GM19324 (cell line): ENCODE results near the gene CPXM2.

Source experiments
- ATAC-seq: cut with Tn5 transposase; IDR thresholded peaks from one replicate; pipeline ENCODE4 v1.9.1; 2021; ENCODE audit warnings: mild to moderate bottlenecking, moderate library complexity; ENCODE audit not compliant: unreplicated experiment, low FRiP score

The CPXM2 gene

DNA sequence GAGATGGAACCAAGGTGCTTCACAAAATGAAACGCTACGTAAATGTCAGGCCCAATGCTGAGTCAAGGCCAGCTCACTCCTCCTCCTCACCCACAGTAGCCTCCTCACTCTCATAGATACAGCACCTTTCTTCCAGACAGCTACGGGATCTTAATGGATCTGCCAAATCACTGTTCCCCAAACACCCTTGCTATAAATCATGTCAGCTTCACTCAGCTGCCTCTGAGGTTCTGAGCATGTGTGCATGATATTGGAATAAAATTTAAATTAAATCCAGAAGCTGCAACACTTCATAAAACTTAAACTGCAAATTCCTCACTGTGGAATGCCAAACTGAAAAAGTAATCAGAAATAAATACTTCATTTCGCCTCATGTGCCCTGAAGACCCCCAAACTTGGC is 14.7 kb upstream of the CPXM2 start:
- ATAC-seq: no peak

DNA sequence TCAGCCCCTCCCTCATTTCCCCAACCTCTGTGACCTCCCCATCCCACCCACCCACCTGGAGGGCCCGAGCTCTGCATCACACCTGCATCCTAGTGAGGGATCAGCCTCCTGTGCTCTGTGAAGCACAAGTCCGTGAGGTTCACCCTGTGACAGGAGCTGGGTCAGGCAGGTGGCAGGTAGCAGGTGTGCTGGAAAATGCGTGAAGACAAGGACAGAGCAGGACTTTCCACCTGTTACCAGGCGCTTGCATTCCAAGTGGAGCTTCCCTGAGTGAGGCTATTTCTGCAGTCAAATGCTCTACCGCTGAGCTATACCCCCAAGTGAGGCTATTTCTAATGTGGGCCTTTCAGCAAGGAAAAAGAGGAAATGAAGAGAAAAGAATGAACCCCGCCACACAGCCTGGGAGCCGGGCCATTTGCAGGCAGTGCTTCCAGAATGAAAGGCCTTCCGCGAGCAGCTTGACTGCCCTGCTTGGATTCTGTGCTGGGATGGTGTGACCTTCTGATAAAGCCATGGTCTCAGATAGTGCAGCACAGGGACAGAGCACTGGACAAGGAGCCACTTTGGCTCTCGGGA is 13.3 kb upstream of the CPXM2 start:
- no peak for ATAC-seq

DNA sequence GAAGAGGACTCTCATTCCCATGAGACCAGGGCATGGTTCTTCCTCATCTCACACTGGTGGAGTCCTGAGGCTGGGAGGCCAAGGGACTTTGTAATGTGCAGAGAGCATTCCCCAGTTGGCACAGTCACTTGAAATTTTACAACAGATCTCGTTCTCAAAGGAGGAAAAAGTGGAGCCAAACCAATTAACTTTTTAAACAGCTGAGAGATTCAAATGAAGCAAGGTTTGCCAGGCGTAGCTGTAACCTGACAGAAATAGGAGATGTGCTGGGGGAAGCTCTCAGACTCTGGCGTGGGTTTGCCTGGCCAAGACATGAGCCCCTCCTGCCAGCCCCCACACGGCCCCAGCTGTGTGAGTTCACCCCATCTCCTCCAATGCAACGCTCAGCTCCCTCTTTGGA is 12.0 kb upstream of the CPXM2 start:
- ATAC-seq: no peak

DNA sequence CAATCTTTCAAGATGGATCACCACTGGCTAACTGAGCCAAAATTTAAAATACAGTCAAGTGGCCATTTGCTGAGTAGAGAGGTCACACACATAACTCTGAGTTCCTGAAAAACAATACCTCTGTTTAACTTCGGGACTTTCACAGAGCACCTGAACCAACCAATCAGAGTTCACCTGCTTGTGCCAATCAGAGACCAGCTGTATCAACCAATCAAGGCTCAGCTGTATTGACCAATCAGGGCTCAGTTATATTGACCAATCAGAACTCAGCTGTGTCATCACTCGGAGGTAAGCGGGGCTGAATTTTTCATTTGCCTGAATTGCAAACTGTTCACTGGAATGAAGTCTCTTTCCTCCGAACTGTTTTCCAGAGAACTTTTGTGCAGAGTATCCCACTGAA is 10.0 kb upstream of the CPXM2 start:
- no peak for ATAC-seq

DNA sequence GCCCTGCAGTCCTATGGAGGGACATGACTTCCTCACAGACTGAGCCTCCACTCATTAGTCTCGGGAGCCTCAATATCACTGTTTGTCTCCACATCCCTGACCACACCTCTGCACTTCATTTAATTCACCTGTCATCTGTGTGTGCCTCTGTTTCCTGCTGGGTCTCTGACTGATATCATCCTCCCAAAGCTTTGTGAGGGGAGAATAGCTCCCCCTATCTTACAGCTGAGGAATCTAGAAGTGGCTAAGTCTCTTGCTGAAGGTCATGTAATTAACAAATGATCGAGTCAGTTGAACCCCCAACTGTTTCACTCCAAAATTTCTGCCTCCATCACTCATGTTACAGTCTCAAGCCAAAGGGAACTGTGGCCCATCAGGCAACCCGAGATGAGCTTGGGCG is 5.5 kb upstream of the CPXM2 start:
- ATAC-seq: no peak

DNA sequence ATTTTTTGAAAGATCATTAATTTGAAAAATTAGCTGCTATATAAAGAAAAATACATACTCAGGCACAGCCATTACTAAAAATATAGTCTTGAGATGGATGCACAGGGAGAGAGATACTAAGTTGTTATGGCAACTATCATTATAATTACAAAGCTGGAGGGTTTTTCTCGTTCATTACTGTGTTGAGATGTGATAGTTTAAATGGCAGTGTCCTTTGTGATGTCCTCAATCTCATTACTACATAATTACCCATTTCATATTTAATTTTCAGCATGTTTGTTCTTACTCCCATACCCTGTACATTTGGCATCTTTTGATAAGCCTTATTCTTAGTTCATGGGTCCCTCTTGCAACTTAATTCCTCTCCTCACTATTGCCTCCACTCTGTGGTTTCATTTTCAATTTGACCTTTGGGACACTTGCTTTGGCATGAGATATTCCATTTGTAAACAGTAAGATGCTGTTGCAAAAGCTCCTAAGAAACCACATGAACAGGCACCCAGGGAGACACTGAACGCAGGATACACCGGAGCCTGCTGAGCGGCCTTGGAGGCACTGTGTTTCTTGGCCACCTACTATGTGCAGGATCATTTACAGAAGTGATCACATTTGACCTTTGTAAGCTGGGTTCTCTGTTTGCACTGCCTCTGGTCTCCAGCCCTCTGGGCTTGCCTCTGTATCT is 4.8 kb upstream of the CPXM2 start:
- no peak for ATAC-seq

DNA sequence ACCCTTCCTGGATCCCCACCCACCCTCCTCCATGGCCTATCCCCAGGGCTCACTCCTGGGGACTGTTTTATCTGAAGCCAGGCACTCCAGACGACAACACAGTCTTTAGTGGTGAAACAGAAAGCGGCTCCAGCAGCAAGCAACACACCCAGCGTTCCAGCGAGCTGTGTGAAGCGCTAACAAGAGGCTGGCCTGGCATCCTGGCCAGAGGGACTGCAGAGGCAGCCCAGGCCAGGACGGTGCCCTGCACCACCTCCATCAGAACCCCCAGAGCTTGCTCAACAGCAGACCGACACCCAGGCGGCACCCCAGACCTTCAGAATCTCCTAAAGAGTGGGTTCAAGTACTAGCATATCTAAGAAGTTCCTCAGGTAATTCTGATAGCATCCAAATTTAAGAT is 2.0 kb upstream of the CPXM2 start:
- ATAC-seq: no peak

DNA sequence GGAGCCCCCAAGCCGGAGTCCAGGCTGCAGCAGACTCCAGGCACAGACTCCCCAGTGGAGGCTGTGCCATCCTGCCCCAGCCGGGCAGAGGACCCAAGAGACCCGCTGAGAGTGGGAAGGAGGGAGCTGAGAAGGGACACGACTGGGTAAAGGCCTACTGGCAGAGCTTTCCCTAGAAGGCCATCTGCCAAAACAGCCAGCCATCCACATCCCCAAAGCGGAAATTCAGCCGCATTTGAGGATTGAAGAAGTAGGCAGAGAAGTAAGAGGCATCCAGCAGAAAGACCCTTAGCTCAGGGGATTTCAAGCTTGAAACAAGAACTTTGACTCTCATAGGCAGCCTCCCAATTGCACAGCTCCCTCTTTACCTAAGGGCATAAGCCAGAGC is 857 bp downstream of the CPXM2 start:
- ATAC-seq: no peak

DNA sequence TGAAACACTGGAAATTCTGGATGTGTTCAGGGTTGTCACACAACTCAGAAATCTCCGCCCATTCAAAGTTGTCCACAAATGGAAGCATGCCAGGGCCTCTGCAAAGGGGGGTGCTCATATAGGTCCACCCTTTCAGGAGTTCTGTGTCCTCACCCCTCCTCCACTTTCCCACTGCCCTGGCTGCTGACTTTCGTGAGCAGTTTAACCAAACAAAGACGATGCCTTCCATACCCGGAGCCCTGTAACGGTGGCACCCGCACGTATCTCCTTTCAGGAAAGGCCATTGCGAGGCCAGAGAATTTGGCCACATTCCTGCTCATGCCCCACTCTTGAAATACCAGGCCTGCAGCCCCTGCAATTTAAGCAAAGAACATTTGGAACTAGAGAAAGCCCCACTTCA is 1.4 kb downstream of the CPXM2 start:
- no peak for ATAC-seq

DNA sequence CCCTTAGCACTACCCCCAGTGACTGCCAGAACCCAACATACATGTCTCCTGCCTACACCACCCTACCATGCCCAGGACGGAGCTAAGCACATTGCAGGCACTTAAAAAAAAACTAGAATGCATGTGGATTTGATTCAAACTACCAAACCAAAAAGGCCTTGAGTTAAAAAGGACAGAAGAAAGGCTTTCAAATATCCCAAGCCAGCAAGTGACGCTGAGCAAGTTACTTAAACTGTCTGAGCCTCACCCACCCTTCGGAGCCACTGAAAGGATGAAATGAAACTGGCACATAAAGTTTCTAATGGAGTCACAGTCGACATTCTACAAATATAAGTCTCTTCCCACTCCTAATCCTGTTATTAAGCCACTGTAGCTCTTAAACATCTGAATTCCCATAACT is 1.8 kb downstream of the CPXM2 start:
- no peak for ATAC-seq

DNA sequence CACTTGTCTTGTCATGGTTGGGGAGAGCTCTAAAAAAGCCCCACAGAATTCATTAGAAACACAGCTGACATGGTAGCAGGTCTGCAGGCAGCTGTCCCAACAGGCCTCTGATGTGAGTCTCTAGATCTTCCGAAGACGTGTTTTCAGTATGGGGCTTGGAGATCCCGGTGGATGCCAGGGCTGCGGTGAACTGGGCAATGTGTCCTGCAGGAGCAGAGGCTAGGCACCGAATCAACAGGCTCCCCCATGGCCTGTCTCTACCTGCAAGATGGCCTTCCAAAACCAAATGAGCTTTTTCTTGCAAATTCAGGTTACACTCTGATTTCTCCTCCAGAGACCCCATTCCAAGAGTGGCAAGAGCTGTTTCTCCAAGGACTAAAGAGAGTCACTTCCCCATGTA is 2.9 kb downstream of the CPXM2 start:
- no peak for ATAC-seq

DNA sequence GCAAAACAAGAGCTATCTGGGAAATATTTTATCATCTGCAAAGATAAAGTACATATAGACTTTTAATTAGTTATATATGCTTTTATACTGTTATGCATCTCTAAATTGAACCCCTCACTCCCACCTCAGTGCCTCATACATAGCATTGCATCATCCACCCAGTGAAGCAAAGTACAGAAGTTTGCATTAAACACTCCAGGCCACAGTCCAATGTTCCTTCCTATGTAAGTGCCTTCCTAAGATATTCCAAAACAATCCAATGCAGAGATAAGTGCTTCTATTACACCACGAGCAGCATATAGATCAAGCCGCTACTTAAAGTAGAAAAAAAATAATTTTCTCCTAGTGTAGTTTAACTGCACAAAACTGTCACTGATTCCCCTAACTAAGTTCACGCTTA is 3.4 kb downstream of the CPXM2 start:
- ATAC-seq: no peak

DNA sequence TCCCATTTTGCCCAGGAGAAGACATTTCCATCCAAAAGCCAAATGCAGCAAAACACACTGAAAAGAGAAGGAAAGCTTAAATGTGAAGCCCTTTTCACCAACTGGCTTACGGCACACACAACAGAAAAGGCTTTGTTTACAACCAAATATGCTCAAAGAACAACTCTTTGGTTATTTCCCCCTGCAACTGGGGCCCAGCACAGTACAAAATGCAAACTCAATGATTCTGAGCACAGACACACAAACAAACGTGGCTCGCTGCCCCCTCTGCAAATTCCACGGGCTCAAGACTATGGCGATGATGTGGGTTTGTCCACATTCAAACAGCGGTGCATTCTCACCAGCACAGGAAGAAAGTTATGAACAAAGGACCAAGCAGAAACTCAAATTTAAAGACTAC is 5.3 kb downstream of the CPXM2 start:
- no peak for ATAC-seq

DNA sequence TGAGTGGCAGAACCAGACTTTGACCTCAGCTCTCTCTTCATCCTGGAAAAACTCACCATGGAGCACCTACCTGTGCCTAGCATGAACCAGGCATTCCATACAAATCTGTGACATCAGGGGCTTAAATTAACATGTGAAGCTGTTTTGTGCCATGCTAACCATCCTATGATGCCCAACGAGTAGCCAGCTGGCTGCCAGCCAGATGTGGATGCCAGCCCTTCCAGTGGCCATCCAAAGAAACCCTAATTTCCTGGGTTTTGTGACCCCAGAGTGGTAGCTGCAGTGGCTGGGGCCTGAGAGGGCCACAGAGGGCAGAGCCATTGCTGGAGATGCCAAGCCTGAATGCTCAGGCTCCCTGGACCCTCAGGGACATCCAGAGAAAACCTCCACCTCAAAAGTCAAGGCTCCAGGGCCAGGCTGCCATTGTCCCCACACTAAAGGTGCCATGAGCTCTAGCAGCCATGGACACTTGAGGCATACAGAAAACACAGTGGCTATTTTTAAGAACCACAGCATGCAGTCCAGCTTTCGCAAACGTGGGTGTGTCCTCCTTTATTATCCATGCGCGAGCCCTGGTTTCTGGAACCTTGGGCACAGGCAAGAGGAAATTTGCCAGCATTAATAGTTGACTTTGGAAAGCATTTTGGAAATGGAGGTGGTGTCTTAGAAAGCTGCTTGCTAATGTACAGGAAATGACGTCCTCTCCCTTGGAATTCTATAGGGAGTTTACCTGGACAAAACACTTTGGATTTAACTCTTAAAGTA is 6.0 kb downstream of the CPXM2 start:
- ATAC-seq: no peak

DNA sequence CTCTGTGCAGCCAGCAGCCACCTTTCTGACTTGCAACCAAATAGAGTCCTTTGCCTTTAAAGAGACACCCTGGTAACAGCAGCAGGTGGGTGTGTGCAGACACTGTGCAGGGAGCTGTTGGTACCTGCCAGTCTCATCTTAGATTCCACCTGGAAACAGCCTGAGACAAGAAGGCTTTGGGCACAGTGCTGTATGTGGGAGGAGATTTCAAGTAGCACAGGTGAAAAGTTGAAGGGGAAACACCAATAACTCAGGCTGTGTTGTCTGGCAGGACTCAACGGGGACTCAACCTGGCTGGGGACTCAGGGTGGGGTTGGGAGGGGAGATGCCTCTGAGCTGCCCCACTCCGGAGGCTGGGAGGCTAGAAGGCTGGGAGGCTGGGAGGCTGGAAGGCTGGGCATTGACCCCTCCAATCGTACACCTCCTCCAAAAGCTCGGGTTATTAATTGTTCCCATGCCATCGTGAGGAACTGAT is 6.7 kb downstream of the CPXM2 start:
- no peak for ATAC-seq

DNA sequence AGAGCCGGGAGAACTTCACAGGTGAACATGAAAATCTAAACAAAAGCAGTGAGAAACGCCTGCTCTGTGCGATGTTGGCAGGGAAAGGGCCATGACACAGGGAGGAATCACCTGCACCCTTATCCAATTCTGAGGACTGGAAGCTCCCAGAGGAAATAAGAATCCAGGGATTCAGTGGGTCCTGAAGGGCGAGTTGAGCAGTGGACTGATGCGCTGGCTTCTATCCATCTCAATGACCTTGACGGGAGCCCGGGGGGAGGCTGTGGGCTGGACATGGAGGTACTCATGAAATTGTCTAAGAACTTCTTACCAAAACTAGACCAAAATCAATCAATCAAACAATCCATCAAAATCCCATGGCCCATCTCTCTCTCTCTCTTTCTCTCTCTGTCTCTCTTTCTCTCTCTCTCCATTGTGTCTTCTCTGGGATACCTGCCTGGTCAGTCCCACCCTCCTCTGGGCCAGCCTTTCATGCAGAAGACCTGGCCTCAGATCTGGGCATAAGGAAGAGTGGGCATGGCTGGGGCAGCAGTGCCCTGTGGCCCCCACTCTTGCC is 7.2 kb downstream of the CPXM2 start:
- no peak for ATAC-seq

DNA sequence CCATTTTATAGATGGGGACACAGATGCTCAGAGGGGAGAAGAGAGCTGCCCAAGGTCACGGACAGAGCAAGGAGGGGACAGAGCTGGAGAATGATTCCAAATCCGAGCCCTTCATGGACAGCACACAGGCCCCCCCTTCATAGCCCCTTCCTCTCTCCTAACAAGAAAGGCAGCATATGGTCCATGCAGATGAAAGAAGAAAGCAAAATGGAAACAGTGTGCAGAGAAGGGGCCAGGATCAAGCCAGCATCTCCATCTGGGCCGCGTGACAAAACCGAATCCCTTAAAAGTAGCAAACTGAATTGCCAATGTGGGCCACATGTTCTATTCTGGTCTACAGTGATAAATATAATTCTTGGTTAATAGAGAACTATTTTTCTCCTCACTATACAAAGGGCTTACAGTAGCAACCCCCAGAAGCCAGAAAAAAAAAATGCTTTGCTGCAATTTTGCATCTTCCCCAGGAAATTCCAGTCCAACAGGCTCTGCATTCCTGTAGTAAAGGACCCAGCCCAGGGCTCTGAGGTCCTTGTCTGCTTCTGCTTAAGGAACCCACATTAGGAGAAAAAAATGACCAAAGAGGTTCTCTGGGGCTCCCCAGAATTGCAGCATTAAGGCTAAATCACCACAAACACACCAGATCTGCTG is 7.8 kb downstream of the CPXM2 start:
- no peak for ATAC-seq

DNA sequence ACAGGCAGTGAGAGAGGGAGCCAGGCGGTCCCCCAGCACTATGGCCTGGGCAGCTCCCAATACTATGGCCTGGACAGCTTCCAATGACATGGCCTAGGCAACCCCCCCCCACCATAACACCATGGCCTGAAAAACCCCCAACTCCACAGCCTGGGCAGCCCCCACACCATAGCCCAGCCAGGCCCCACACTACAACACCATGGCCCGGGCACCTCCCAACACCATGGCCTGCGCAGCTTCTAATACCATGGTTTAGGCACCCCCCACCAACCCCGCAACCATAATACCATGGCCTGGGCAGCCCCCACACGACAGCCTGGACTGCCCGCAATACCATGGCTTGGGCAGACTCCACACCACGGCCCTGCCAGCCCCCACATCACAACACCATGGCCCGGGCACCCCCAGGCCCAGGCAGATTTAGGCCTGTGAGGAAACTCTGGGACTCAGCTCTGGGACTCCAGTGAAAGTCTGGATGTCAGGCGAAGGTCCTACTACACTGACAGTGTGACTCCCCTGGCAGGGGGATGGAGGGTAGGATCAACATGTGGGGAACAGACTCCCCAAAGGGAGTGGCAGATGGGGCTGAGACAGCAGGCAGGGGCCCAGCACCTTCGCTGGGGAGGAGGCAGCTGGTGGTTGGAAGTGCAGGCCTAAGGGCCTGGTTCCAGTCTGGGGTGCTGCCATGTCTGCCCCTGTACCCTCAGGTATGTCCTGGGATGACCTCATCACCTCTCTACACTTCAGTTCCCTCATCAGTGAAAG is 8.7 kb downstream of the CPXM2 start:
- ATAC-seq: no peak

DNA sequence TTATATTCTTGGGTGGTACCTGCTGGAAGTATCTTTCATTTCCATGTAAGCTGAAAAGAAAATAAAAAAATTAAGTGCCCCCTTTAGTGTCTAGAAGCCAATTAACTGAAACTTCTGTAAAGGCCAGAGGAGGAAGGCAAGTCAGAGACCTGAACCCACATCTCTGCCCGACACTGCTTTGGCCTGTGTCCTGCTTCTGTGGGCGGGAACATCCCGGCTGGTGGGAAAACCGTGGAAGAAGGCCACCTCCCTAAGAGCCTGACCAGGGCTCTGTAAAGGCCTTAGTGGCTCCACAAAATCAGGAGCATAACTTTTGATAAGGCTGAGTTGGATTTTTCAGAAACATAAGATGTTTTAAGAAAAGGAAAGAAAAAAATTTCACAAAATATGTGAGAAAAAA is 9.4 kb downstream of the CPXM2 start:
- ATAC-seq: no peak

DNA sequence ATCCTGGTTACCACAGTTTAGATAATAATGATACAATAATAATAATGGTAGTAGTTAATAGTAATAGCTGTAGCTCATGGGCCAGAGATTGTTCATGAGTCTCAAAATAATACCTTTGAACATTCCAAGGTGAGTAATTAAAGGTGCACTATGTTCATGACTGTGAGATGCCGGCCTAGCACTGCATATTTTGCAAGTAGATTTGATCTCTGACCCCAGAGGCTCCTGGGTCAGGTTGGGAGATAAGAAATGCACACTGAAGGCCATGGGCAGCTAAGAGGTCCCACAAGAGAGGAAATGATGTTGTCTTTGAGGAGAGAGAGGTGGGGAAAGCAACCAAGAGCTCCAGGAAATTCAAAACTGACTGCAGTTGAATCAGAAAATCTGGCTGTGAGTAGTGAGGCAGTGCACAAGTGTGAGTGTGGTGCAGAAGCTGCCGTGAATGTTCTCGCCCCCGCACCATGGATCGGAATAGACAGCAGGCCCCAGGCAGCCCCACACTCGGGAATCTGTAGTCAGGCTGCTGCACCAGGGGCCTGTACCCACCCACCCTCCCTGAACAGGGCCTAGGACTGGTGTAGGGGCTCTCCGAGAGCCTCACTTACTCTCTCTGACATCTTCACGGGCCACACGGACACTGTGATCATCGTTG is 11.9 kb downstream of the CPXM2 start:
- no peak for ATAC-seq
